Endothelial cell of umbilical vein (primary cell): ENCODE results near the gene NR5A1. TPM values are rescaled to one million over a fixed set of nuclear protein-coding genes. Genes with fewer than 3 reads are reported as not detected.

Experiments
- BruUV-seq: library from RNA; stranded (reverse); fragments of 400-500 nt; replicated peaks from 2 replicates; lab custom pipeline; 2021; lab: Mats Ljungman, UMichigan
- CTCF ChIA-PET: fragments of 300-600, 350-600 bp; sonication (Branson Sonifier 250); formaldehyde crosslinking; loops from one replicate; lab custom pipeline; 2021; ENCODE audit warnings: antibody characterized with exemption, inconsistent platforms; lab: Charles Lee
- POLR2A ChIA-PET: fragments of 300-600, 350-600 bp; sonication (Branson Sonifier 250); formaldehyde crosslinking; loops from one replicate; lab custom pipeline; 2021; ENCODE audit warnings: antibody characterized with exemption, inconsistent platforms; lab: Charles Lee
- DNase-seq: peaks from one replicate; pipeline ENCODE4 v3.0.0-alpha.2; 2011; ENCODE audit warnings: low read depth, low spot score
- FAIRE-seq: peaks from 2 replicates; lab custom pipeline; 2011; peaks lifted over from hg19 to GRCh38; lab: Jason Lieb, UNC
- H2AFZ ChIP-seq: 2 replicates; pipeline ENCODE4 v1.6.0; 2012; ENCODE audit warnings: low read depth, low read length, control low read depth, inconsistent platforms
- H3K27ac ChIP-seq: 2 replicates; pipeline ENCODE4 v1.5.1; 2011; ENCODE audit warnings: low read depth, mild to moderate bottlenecking, control low read depth, low read length, moderate library complexity; ENCODE audit not compliant: insufficient read depth
- H3K27me3 ChIP-seq, 2 experiments: 2 replicates each; pipeline versions ENCODE4 v1.6.0 to v1.6.1; 2011; ENCODE audit warnings: low read length in 2 of 2, mixed read lengths in 1 of 2; ENCODE audit not compliant: control insufficient read depth in 2 of 2, insufficient read depth in 2 of 2
- H3K36me3 ChIP-seq, 2 experiments: 2 replicates in 1 of 2; 3 replicates in 1 of 2; pipeline ENCODE4 v1.5.1; 2011; ENCODE audit warnings: low read length in 2 of 2, mild to moderate bottlenecking in 1 of 2, moderate library complexity in 1 of 2; ENCODE audit not compliant: control insufficient read depth in 2 of 2, insufficient read depth in 2 of 2; ENCODE audit errors: extremely low read depth in 1 of 2
- H3K4me1 ChIP-seq: 3 replicates; pipeline ENCODE4 v1.5.1; 2011; ENCODE audit warnings: mild to moderate bottlenecking, low read length; ENCODE audit not compliant: control insufficient read depth, insufficient read depth; ENCODE audit errors: extremely low read depth
- H3K4me2 ChIP-seq: 2 replicates; pipeline ENCODE4 v1.6.1; 2011; ENCODE audit warnings: low read length, control low read depth, mixed read lengths; ENCODE audit not compliant: insufficient read depth
- H3K4me3 ChIP-seq, 3 experiments: fragments of 200-600 bp in 1 of 3; sonication (generic), shearing (Covaris generic) in 1 of 3; replicated peaks in 1 of 3; 2 replicates each; pipeline ENCODE4 v1.5.1; 2011 to 2016; ENCODE audit warnings: control low read depth in 3 of 3, low read length in 3 of 3, mild to moderate bottlenecking in 2 of 3, inconsistent platforms in 1 of 3, low read depth in 1 of 3, moderate library complexity in 1 of 3; ENCODE audit not compliant: insufficient read depth in 1 of 3
- H3K79me2 ChIP-seq: 2 replicates; pipeline ENCODE4 v1.6.0; 2012; ENCODE audit warnings: low read length, inconsistent platforms; ENCODE audit not compliant: control insufficient read depth, insufficient read depth
- H3K9ac ChIP-seq: replicated peaks from 2 replicates; pipeline ENCODE3; 2011; ENCODE audit warnings: low read length, control low read depth; ENCODE audit not compliant: insufficient read depth; ENCODE audit errors: extremely low read depth
- H3K9me1 ChIP-seq: replicated peaks from 3 replicates; pipeline ENCODE4 v1.6.0; 2011; ENCODE audit warnings: mild to moderate bottlenecking, low read length; ENCODE audit not compliant: control insufficient read depth, insufficient read depth; ENCODE audit errors: extremely low read depth
- H3K9me3 ChIP-seq: replicated peaks from 2 replicates; pipeline ENCODE4 v1.5.1; 2012; ENCODE audit warnings: low read length, inconsistent platforms; ENCODE audit not compliant: control insufficient read depth, insufficient read depth
- H4K20me1 ChIP-seq: replicated peaks from 2 replicates; pipeline ENCODE3; 2011; ENCODE audit warnings: mild to moderate bottlenecking, low read length; ENCODE audit not compliant: control insufficient read depth, insufficient read depth; ENCODE audit errors: extremely low read depth
- EZH2 ChIP-seq: IDR thresholded peaks from 2 replicates; pipeline ENCODE4 v1.6.1; 2012; ENCODE audit warnings: borderline replicate concordance, low read depth, mild to moderate bottlenecking, moderate library complexity, low read length, inconsistent platforms; ENCODE audit not compliant: severe bottlenecking
- FOS ChIP-seq: IDR thresholded peaks from 2 replicates; pipeline ENCODE4 v1.6.1; 2011; ENCODE audit warnings: mild to moderate bottlenecking, low read length, moderate library complexity, borderline replicate concordance; ENCODE audit not compliant: insufficient read depth
- GATA2 ChIP-seq: IDR thresholded peaks from 2 replicates; pipeline ENCODE4 v1.7.0; 2011; ENCODE audit warnings: low read depth, mild to moderate bottlenecking, moderate library complexity, mixed read lengths, low read length; ENCODE audit not compliant: insufficient read length, insufficient read depth
- JUN ChIP-seq: IDR thresholded peaks from 2 replicates; pipeline ENCODE4 v1.6.1; 2011; ENCODE audit warnings: borderline replicate concordance, low read depth; ENCODE audit not compliant: insufficient read length, insufficient read depth
- MYC ChIP-seq: IDR thresholded peaks from one replicate; pipeline ENCODE4 v1.6.1; 2011; ENCODE audit warnings: mild to moderate bottlenecking, low read depth, low read length
- POLR2A ChIP-seq: IDR thresholded peaks from 2 replicates; pipeline ENCODE4 v1.6.1; 2012; ENCODE audit warnings: low read depth, mild to moderate bottlenecking, control low read depth, low read length
- POLR2AphosphoS5 ChIP-seq: IDR thresholded peaks from 2 replicates; pipeline ENCODE4 v1.6.1; 2012; ENCODE audit warnings: low read depth, mild to moderate bottlenecking, control low read depth, low read length, moderate library complexity; ENCODE audit not compliant: insufficient read depth
- dilution Hi-C: fragments of 300-500 bp; cut with MboI; formaldehyde crosslinking; loops from one replicate; pipeline ENCODE4 v1.15.0; 2019; ENCODE audit warnings: low sequenced_read_pairs; ENCODE audit not compliant: extremely low pct_ligation_motif_present
- intact Hi-C: fragments of 100-400 bp; cut with micrococcal nuclease; formaldehyde crosslinking; loops from one replicate; pipeline ENCODE4 v1.10.0; 2022
- polyA plus RNA-seq, 4 experiments: library from polyadenylated mRNA; depleted of rRNA in 3 of 4; stranded (reverse) in 3 of 4; unstranded in 1 of 4; fragments of >200 nt; gene quantifications; 2 replicates each; pipeline versions ENCODE4 v1.2.1 to v1.2.3, GENCODE V29; 2011 to 2012; ENCODE audit warnings: missing spikeins in 1 of 4
- total RNA-seq: library from RNA; stranded (reverse); gene quantifications from 2 replicates; pipeline ENCODE4 v1.2.3, GENCODE V29; 2021
- TF ChIP-seq, protein P1 (sequence below): IDR thresholded peaks from 2 replicates; pipeline ENCODE4 v1.6.1; 2011; ENCODE audit not compliant: insufficient read depth, insufficient read length
- TF ChIP-seq, protein P2 (sequence below), 2 donors: IDR thresholded peaks; 1 replicate in 1 of 2; 2 replicates in 1 of 2; pipeline ENCODE4 v1.5.1; 2011; ENCODE audit warnings: low read length in 2 of 2, mild to moderate bottlenecking in 2 of 2, moderate library complexity in 2 of 2, control low read depth in 1 of 2, inconsistent platforms in 1 of 2, low read depth in 1 of 2; ENCODE audit not compliant: insufficient read depth in 1 of 2; ENCODE audit errors: extremely low read depth in 1 of 2

Gene NR5A1
- total and polyA plus RNA-seq, 2 donors (not counting 3 experiments of a cell fraction or from before 2014, with no cell fraction given), result not detected

DNA sequence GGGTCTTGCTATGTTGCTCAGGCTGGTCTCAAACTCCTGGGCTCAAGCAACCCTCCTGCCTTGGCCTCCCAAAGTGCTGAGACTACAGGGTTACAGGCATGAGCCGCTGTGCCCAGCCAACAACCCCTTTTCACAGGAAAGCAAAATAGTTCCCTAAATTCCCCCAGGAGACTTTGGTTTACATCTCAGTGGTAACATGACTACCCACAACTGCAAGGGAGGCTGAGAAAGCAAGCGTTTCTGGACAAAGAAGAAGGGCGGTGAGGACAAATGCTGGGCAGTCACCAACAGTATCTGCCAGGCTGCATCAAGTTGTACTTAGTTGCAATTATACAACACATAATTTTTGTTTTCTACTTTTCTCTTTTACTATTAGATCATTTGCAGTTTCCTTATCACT is 64.4 kb downstream of the NR5A1 start:
- no peaks in the 10 kb centered on the region for H3K4me1 ChIP-seq
- no peak overlapping the region for H3K9ac ChIP-seq
- TF ChIP-seq, protein P1, sequence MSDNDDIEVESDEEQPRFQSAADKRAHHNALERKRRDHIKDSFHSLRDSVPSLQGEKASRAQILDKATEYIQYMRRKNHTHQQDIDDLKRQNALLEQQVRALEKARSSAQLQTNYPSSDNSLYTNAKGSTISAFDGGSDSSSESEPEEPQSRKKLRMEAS, result no peak
- TF ChIP-seq FOS, result no peak
- no peak for TF ChIP-seq POLR2A
- TF ChIP-seq, protein P2, sequence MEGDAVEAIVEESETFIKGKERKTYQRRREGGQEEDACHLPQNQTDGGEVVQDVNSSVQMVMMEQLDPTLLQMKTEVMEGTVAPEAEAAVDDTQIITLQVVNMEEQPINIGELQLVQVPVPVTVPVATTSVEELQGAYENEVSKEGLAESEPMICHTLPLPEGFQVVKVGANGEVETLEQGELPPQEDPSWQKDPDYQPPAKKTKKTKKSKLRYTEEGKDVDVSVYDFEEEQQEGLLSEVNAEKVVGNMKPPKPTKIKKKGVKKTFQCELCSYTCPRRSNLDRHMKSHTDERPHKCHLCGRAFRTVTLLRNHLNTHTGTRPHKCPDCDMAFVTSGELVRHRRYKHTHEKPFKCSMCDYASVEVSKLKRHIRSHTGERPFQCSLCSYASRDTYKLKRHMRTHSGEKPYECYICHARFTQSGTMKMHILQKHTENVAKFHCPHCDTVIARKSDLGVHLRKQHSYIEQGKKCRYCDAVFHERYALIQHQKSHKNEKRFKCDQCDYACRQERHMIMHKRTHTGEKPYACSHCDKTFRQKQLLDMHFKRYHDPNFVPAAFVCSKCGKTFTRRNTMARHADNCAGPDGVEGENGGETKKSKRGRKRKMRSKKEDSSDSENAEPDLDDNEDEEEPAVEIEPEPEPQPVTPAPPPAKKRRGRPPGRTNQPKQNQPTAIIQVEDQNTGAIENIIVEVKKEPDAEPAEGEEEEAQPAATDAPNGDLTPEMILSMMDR (IDR thresholded peaks at IDR 0.05; ENCODE audit: extremely low read depth in 1 of 2, insufficient read depth in 1 of 2, low read depth in 1 of 2, low read length in 2 of 2), result no peak
- TF ChIP-seq GATA2, result no peak
- DNase-seq (no peak), FAIRE-seq (no peak)
- intact Hi-C loops (no loop called here), dilution Hi-C loops (no loop called here)
- H2AFZ ChIP-seq, result no peak overlapping the region
- H3K27ac ChIP-seq, result no peak overlapping the region
- POLR2A ChIA-PET, result no interaction called here
- no TSS peak for BruUV-seq
- no peak overlapping the region for H3K4me2 ChIP-seq
- H3K36me3 ChIP-seq, result no peaks in the 10 kb centered on the region
- peaks cover 0 to under 1% of the 10 kb centered on the region in 2 experiments for H3K27me3 ChIP-seq
- H3K79me2 ChIP-seq, result no peaks in the 10 kb centered on the region
- no peaks in the 10 kb centered on the region for H3K9me3 ChIP-seq
- H3K4me3 ChIP-seq, result no peak overlapping the region
- no peaks in the 10 kb centered on the region for H4K20me1 ChIP-seq
- CTCF ChIA-PET, result interaction anchor here (1.3 kb wide), 1 partner anchor 94 kb away, joined by 4 read pairs; no protein-coding TSS in a partner anchor
- H3K9me1 ChIP-seq, result no peaks in the 10 kb centered on the region

- no peak overlapping the region for H2AFZ ChIP-seq
- no peaks in the 10 kb centered on the region for H3K4me1 ChIP-seq
- no TSS peak for BruUV-seq
- no peaks in the 10 kb centered on the region for H3K9me1 ChIP-seq
- H3K27me3 ChIP-seq, result peaks cover 0 to 2% of the 10 kb centered on the region in 2 experiments
- H3K4me2 ChIP-seq, result no peak overlapping the region
- DNase-seq, result no peak
- no peaks in the 10 kb centered on the region for H4K20me1 ChIP-seq
- intact Hi-C loops, result no loop called here
- H3K4me3 ChIP-seq, result no peak overlapping the region
- H3K9ac ChIP-seq, result no peak overlapping the region
- POLR2A ChIA-PET, result no interaction called here
- CTCF ChIA-PET, result no interaction called here
- H3K27ac ChIP-seq, result no peak overlapping the region
- dilution Hi-C loops, result no loop called here
- no peak for FAIRE-seq
- no peaks in the 10 kb centered on the region for H3K36me3 ChIP-seq
- TF ChIP-seq, protein P1, result no peak
- TF ChIP-seq MYC (no peak), JUN (no peak), POLR2AphosphoS5 (no peak), GATA2 (no peak), EZH2 (no peak), POLR2A (no peak), FOS (no peak)
- TF ChIP-seq, protein P2 (IDR thresholded peaks at IDR 0.05; ENCODE audit: extremely low read depth in 1 of 2, insufficient read depth in 1 of 2, low read depth in 1 of 2, low read length in 2 of 2), result no peak
- no peaks in the 10 kb centered on the region for H3K79me2 ChIP-seq
- no peaks in the 10 kb centered on the region for H3K9me3 ChIP-seq
Observed at GRCh38 chr9:124442379-124442778, 64.8 kb downstream of the NR5A1 start.
